Iris pigment epithelial cell (primary cell): Measurements from ENCODE around the gene SEMA3C.

ENCODE experiments used
- DNase-seq: peaks from one replicate; pipeline ENCODE4 v3.0.0-alpha.2; 2011; ENCODE audit warnings: low read depth

Gene SEMA3C

GRCh38 chr7:80775897-80776296, 143.0 kb downstream of the SEMA3C start:
- no peak for DNase-seq

GRCh38 chr7:80775482-80775881, 143.4 kb downstream of the SEMA3C start:
- DNase-seq = no peak

GRCh38 chr7:80774843-80775242, 144.0 kb downstream of the SEMA3C start:
- no peak for DNase-seq

GRCh38 chr7:80773787-80774508, 144.9 kb downstream of the SEMA3C start:
- DNase-seq = no peak

- no peak for DNase-seq
Measured at GRCh38 chr7:80772347-80772993, 146.4 kb downstream of the SEMA3C start.

GRCh38 chr7:80771523-80771922, 147.3 kb downstream of the SEMA3C start:
- peak; percentile 71 for DNase-seq

- no peak for DNase-seq
Measured at GRCh38 chr7:80770675-80771081, 148.2 kb downstream of the SEMA3C start.

GRCh38 chr7:80770061-80770460, 148.8 kb downstream of the SEMA3C start:
- DNase-seq = no peak

GRCh38 chr7:80768756-80769155, 150.1 kb downstream of the SEMA3C start:
- no peak for DNase-seq

GRCh38 chr7:80767654-80768053, 151.2 kb downstream of the SEMA3C start:
- no peak for DNase-seq

GRCh38 chr7:80766724-80767123, 152.1 kb downstream of the SEMA3C start:
- no peak for DNase-seq

GRCh38 chr7:80764132-80764531, 154.7 kb downstream of the SEMA3C start:
- no peak for DNase-seq

- no peak for DNase-seq
Measured at GRCh38 chr7:80763704-80764103, 155.1 kb downstream of the SEMA3C start.

- no peak for DNase-seq
Measured at GRCh38 chr7:80763289-80763688, 155.6 kb downstream of the SEMA3C start.

GRCh38 chr7:80760292-80760691, 158.6 kb downstream of the SEMA3C start:
- no peak for DNase-seq

- DNase-seq = no peak
Measured at GRCh38 chr7:80752954-80753690, 165.7 kb downstream of the SEMA3C start.

- DNase-seq = peak; percentile 36
Measured at GRCh38 chr7:80749270-80749669, 169.6 kb downstream of the SEMA3C start.

- peak; percentile 21 for DNase-seq
Measured at GRCh38 chr7:80748363-80749042, 170.3 kb downstream of the SEMA3C start.

GRCh38 chr7:80740778-80741545, 177.9 kb downstream of the SEMA3C start:
- DNase-seq = peak; percentile 81

GRCh38 chr7:80736371-80737125, 182.3 kb downstream of the SEMA3C start:
- peak; percentile 65 for DNase-seq

GRCh38 chr7:80735330-80735729, 183.5 kb downstream of the SEMA3C start:
- no peak for DNase-seq
